Measurements from ENCODE around the gene JAK1. TPM values are rescaled to one million over a fixed set of nuclear protein-coding genes. Genes with fewer than 3 reads are reported as not detected.
A peak's percentile ranks its signal among the peaks of the same experiment; 100 is the strongest.

Gene JAK1
- total and polyA plus RNA-seq, 2 experiments from 2014 or later = 90.8 to 124 TPM

GRCh38 chr1:64872067-64872466, 94.3 kb downstream of the JAK1 start:
- H3K27ac ChIP-seq = no peak overlapping the region
- H3K9ac ChIP-seq = no peak overlapping the region
- H3K4me1 ChIP-seq (ENCODE audit: insufficient read depth) = no peaks in the 10 kb centered on the region
- 100% methylated on average over 1 of the region's 1 CpG for WGBS, 2 experiments (ENCODE audit: low coverage in 1 of 2, low lambda C conversion rate in 2 of 2, missing lambda C conversion rate in 2 of 2)
- H3K36me3 ChIP-seq (ENCODE audit: low read depth) = peaks cover 45% of the 10 kb centered on the region; the same call in 1 of the 2 replicates
- H3K4me3 ChIP-seq = no peak overlapping the region
- no peaks in the 10 kb centered on the region for H3K27me3 ChIP-seq (replicated peaks; ENCODE audit: insufficient read depth)
- peaks cover 14% of the 10 kb centered on the region; the same call in 1 of the 2 replicates for H3K79me2 ChIP-seq (ENCODE audit: insufficient read depth)
- H2AFZ ChIP-seq = no peak overlapping the region
- in situ Hi-C loops (cut with MboI) = no loop called here
- no peak for DNase-seq
- TF ChIP-seq EZH2phosphoT487 (IDR thresholded peaks at IDR 0.05; ENCODE audit: insufficient read depth, low read depth) = no peak
- TF ChIP-seq EZH2 (IDR thresholded peaks at IDR 0.05; ENCODE audit: insufficient read depth, poor library complexity, severe bottlenecking) = no peak
- no peaks in the 10 kb centered on the region for H3K9me3 ChIP-seq (ENCODE audit: low read depth)
- no peaks in the 10 kb centered on the region for H4K20me1 ChIP-seq (ENCODE audit: insufficient read depth)
- H3K9me2 ChIP-seq (ENCODE audit: insufficient read depth) = no peaks in the 10 kb centered on the region
- H3K4me2 ChIP-seq (ENCODE audit: unreplicated experiment) = no peak overlapping the region
- no peaks in the 10 kb centered on the region for H3F3A ChIP-seq (ENCODE audit: insufficient read depth)

DNA sequence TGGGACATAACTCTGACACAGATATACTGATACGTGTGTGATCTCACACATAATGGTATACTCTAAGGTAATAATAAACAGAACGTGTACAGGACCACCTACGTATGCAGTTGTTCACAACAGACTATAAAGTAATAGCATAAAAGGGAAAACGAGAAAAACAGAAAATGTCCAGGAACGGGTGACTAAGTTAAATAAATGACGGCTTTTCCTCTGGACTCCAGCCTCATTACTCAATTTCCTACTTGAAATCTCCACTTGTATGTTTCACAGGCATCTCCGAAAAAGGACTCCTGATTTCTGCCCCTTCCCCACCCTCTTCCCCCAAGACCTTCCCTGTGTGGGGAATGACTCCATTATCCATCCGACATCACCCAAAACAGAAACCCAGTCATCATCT, 95.1 kb downstream of the JAK1 start:
- no peak overlapping the region for H2AFZ ChIP-seq
- H3K27ac ChIP-seq = no peak overlapping the region
- 96 to 97% methylated on average over 8 of the region's 8 CpGs for WGBS, 2 experiments (ENCODE audit: low coverage in 1 of 2, low lambda C conversion rate in 2 of 2, missing lambda C conversion rate in 2 of 2)
- H3K4me1 ChIP-seq (ENCODE audit: insufficient read depth) = no peaks in the 10 kb centered on the region
- no peaks in the 10 kb centered on the region for H3K27me3 ChIP-seq (replicated peaks; ENCODE audit: insufficient read depth)
- no peaks in the 10 kb centered on the region for H3K9me3 ChIP-seq (ENCODE audit: low read depth)
- no peak for DNase-seq
- no peak overlapping the region for H3K4me3 ChIP-seq
- no peak overlapping the region for H3K4me2 ChIP-seq (ENCODE audit: unreplicated experiment)
- H3K9me2 ChIP-seq (ENCODE audit: insufficient read depth) = no peaks in the 10 kb centered on the region
- no peaks in the 10 kb centered on the region for H4K20me1 ChIP-seq (ENCODE audit: insufficient read depth)
- peaks cover 14% of the 10 kb centered on the region; the same call in 1 of the 2 replicates for H3K79me2 ChIP-seq (ENCODE audit: insufficient read depth)
- H3F3A ChIP-seq (ENCODE audit: insufficient read depth) = no peaks in the 10 kb centered on the region
- H3K9ac ChIP-seq = no peak overlapping the region
- in situ Hi-C loops (cut with MboI) = no loop called here
- TF ChIP-seq EZH2phosphoT487 (IDR thresholded peaks at IDR 0.05; ENCODE audit: insufficient read depth, low read depth) (no peak), EZH2 (IDR thresholded peaks at IDR 0.05; ENCODE audit: insufficient read depth, poor library complexity, severe bottlenecking) (no peak)
- peaks cover 44% of the 10 kb centered on the region for H3K36me3 ChIP-seq (ENCODE audit: low read depth)

DNA sequence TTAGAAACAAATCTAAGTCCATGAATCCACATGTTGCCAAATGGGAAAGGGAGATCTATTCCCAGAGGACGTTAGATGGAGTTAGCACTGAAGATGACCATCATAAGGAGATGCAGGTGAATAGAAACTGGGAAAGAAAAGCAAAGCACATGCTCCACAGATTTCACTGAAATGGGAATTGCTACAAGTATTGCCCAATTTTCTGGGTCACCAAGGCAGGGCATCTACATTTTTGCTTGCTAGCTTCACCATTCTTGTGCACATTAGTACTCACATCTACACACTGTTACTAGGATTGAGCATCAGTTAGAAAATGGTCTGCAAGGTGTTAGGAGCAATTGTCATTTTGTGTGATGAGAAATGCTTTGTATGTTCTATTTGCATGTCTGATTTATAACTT, 99.1 kb downstream of the JAK1 start:
- Histone ChIP-seq H3K36me3 (ENCODE audit: low read depth) (peaks cover 48% of the 10 kb centered on the region), H3K4me3 (no peak overlapping the region), H3K27ac (no peak overlapping the region), H3K79me2 (ENCODE audit: insufficient read depth) (peaks cover 8% of the 10 kb centered on the region; the same call in 1 of the 2 replicates), H3K9ac (no peak overlapping the region), H3K27me3 (replicated peaks; ENCODE audit: insufficient read depth) (no peaks in the 10 kb centered on the region), H3K4me2 (ENCODE audit: unreplicated experiment) (no peak overlapping the region), H3K9me2 (ENCODE audit: insufficient read depth) (no peaks in the 10 kb centered on the region), H3K9me3 (ENCODE audit: low read depth) (no peaks in the 10 kb centered on the region), H3F3A (ENCODE audit: insufficient read depth) (no peaks in the 10 kb centered on the region), H2AFZ (no peak overlapping the region), H3K4me1 (ENCODE audit: insufficient read depth) (no peaks in the 10 kb centered on the region), H4K20me1 (ENCODE audit: insufficient read depth) (no peaks in the 10 kb centered on the region)
- in situ Hi-C loops (cut with MboI) = no loop called here
- 95 to 96% methylated on average over 1 of the region's 1 CpG for WGBS, 2 experiments (ENCODE audit: low coverage in 1 of 2, low lambda C conversion rate in 2 of 2, missing lambda C conversion rate in 2 of 2)
- peak; percentile 20 for DNase-seq
- TF ChIP-seq EZH2 (IDR thresholded peaks at IDR 0.05; ENCODE audit: insufficient read depth, poor library complexity, severe bottlenecking) (no peak), EZH2phosphoT487 (IDR thresholded peaks at IDR 0.05; ENCODE audit: insufficient read depth, low read depth) (no peak)

GRCh38 chr1:64866689-64867088, 99.7 kb downstream of the JAK1 start:
- Histone ChIP-seq H3K27ac (no peak overlapping the region), H3K9me3 (ENCODE audit: low read depth) (no peaks in the 10 kb centered on the region), H3K4me3 (no peak overlapping the region), H3K27me3 (replicated peaks; ENCODE audit: insufficient read depth) (no peaks in the 10 kb centered on the region), H3K4me1 (ENCODE audit: insufficient read depth) (no peaks in the 10 kb centered on the region), H3K36me3 (ENCODE audit: low read depth) (peaks cover 47% of the 10 kb centered on the region), H3K79me2 (ENCODE audit: insufficient read depth) (peaks cover 8% of the 10 kb centered on the region; the same call in 1 of the 2 replicates), H2AFZ (no peak overlapping the region), H3K9me2 (ENCODE audit: insufficient read depth) (no peaks in the 10 kb centered on the region), H4K20me1 (ENCODE audit: insufficient read depth) (no peaks in the 10 kb centered on the region), H3F3A (ENCODE audit: insufficient read depth) (no peaks in the 10 kb centered on the region), H3K9ac (no peak overlapping the region), H3K4me2 (ENCODE audit: unreplicated experiment) (no peak overlapping the region)
- DNase-seq = no peak
- TF ChIP-seq EZH2phosphoT487 (IDR thresholded peaks at IDR 0.05; ENCODE audit: insufficient read depth, low read depth) = no peak
- no peak for TF ChIP-seq EZH2 (IDR thresholded peaks at IDR 0.05; ENCODE audit: insufficient read depth, poor library complexity, severe bottlenecking)
- in situ Hi-C loops (cut with MboI) = no loop called here
- WGBS, 2 experiments (ENCODE audit: low coverage in 1 of 2, low lambda C conversion rate in 2 of 2, missing lambda C conversion rate in 2 of 2) = 88 to 90% methylated on average over 10 of the region's 10 CpGs

Measured in GM23248 (cell line).